Gastrocnemius medialis (tissue), 4 donors: ENCODE measurements around the gene PTPRM. TPM values are rescaled to one million over a fixed set of nuclear protein-coding genes. Genes with fewer than 3 reads are reported as not detected.

Experiments used
- ATAC-seq, 2 donors: fragments of 150-250 bp; one replicate each; pipeline ENCODE4 v1.9.1; 2016
- DNase-seq, 2 donors: peaks; one replicate each; pipeline ENCODE4 v3.0.0-alpha.2; 2019
- H3K27ac ChIP-seq, 4 donors: fragments of 200-600 bp; sonication (generic); 1 replicate in 1 of 4; 2 replicates in 3 of 4; pipeline ENCODE4 v1.5.1; 2016 to 2018; ENCODE audit warnings: mild to moderate bottlenecking in 2 of 4, moderate library complexity in 1 of 4
- H3K27me3 ChIP-seq, 3 donors: fragments of 200-600 bp; sonication (generic) in 2 of 3; 1 replicate in 1 of 3; 2 replicates in 2 of 3; pipeline versions ENCODE4 v1.5.1 to v1.6.0; 2016 to 2019; ENCODE audit warnings: mild to moderate bottlenecking in 1 of 3, moderate library complexity in 1 of 3
- H3K36me3 ChIP-seq, 2 donors: fragments of 200-600 bp; sonication (generic) in 1 of 2; one replicate each; pipeline ENCODE4 v1.5.1; 2017 to 2018
- H3K4me1 ChIP-seq, 2 donors: fragments of 200-600 bp; sonication (generic) in 1 of 2; one replicate each; pipeline ENCODE4 v1.5.1; 2016 to 2017; ENCODE audit warnings: mild to moderate bottlenecking in 2 of 2
- H3K4me3 ChIP-seq, 4 donors: fragments of 200-600 bp; sonication (generic) in 3 of 4; 1 replicate in 1 of 4; 2 replicates in 3 of 4; pipeline ENCODE4 v1.5.1; 2016 to 2019; ENCODE audit warnings: mild to moderate bottlenecking in 2 of 4
- H3K9me3 ChIP-seq, 3 donors: fragments of 200-600 bp; sonication (generic) in 2 of 3; 1 replicate in 1 of 3; 2 replicates in 2 of 3; pipeline ENCODE4 v1.5.1; 2016 to 2019
- POLR2A ChIP-seq, 2 donors: fragments of 450-650 bp; IDR thresholded peaks; one replicate each; pipeline ENCODE4 v1.6.1; 2017; ENCODE audit warnings: antibody characterized with exemption in 2 of 2, mild to moderate bottlenecking in 2 of 2, moderate library complexity in 2 of 2
- in situ Hi-C, 4 donors: fragments of 200-750 bp; cut with MboI; loops; one replicate each; pipeline versions ENCODE4 v1.15.0 to v1.8.0; 2017; ENCODE audit warnings: low sequenced_read_pairs in 4 of 4
- intact Hi-C: fragments of 100-400 bp; cut with DNase I; formaldehyde crosslinking; loops from one replicate; pipeline ENCODE4 v1.15.1; 2023; ENCODE audit warnings: low total_unique reads
- total RNA-seq, 4 donors: library from RNA; depleted of rRNA; stranded (reverse); fragments of >200 nt; gene quantifications; one replicate each; pipeline versions ENCODE4 v1.1.0 to v1.2.3, GENCODE V29; 2016
- TF ChIP-seq, protein P1 (sequence below), 5 experiments: fragments of 450-650 bp in 3 of 5; fragments of 200-600 bp in 2 of 5; sonication (generic) in 2 of 5; IDR thresholded peaks in 4 of 5; conservative IDR thresholded peaks in 1 of 5; 1 replicate in 4 of 5; 2 replicates in 1 of 5; pipeline ENCODE4 v1.5.1; 2016 to 2019; ENCODE audit warnings: antibody characterized with exemption in 5 of 5, mild to moderate bottlenecking in 3 of 5, moderate library complexity in 3 of 5

Gene PTPRM
- total RNA-seq, 4 donors from 2014 or later = 52.6 to 79.3 (median 63.8) TPM

DNA sequence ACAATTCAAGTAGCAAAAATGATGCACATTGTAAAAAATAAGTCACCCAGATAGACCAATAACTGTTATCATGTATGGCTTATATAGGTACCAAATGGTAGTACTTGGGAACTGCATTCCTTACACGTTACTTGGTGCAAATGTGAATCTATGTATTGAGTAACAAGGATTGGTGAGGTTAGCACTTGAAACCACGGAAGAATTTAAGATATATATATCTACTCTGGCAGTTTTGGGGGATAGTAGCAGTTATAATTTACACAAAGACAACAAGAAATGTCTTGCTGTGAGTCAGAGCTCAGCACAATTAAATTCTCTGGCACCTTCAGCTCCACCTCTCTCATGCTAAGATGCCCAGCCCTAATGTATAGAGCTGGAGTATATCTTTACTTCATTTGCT lies 682.7 kb downstream of the PTPRM start:
- H3K27ac ChIP-seq = no peak overlapping the region
- no peaks in the 10 kb centered on the region for H3K4me1 ChIP-seq
- H3K4me3 ChIP-seq = no peak overlapping the region
- H3K27me3 ChIP-seq = no peaks in the 10 kb centered on the region
- H3K9me3 ChIP-seq = no peaks in the 10 kb centered on the region
- DNase-seq (no peak), ATAC-seq (no peak)
- in situ Hi-C loops = loop anchor here in 1 of 4 donors (25.0 kb wide), 1 partner anchor 113 kb away; no protein-coding TSS in a partner anchor
- TF ChIP-seq, protein P1, sequence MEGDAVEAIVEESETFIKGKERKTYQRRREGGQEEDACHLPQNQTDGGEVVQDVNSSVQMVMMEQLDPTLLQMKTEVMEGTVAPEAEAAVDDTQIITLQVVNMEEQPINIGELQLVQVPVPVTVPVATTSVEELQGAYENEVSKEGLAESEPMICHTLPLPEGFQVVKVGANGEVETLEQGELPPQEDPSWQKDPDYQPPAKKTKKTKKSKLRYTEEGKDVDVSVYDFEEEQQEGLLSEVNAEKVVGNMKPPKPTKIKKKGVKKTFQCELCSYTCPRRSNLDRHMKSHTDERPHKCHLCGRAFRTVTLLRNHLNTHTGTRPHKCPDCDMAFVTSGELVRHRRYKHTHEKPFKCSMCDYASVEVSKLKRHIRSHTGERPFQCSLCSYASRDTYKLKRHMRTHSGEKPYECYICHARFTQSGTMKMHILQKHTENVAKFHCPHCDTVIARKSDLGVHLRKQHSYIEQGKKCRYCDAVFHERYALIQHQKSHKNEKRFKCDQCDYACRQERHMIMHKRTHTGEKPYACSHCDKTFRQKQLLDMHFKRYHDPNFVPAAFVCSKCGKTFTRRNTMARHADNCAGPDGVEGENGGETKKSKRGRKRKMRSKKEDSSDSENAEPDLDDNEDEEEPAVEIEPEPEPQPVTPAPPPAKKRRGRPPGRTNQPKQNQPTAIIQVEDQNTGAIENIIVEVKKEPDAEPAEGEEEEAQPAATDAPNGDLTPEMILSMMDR (IDR thresholded peaks at IDR 0.05 in 4 of 5, conservative IDR thresholded peaks at IDR 0.05 in 1 of 5) = no peak
- no peak for TF ChIP-seq POLR2A (IDR thresholded peaks at IDR 0.05)
- intact Hi-C loops = no loop called here
- no peaks in the 10 kb centered on the region for H3K36me3 ChIP-seq

DNA sequence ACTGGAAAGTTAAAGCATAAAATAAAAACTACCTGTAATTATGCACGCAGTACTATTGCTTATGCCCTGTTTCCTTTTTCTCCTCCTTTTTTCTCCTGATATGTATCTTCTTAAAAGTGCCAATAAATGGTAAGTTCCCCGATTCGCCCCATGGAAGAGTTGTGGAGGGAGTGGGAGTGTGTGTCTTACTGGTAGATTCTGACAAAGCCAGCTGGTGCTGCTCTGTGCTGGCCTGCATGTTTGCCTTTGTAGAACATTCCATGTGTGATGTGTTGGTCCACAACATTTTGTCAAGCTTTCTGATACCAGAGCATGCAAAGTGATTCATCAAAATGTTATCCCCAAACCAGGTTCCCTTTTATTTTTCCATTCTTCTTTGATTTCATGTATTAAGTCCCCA lies 685.3 kb downstream of the PTPRM start:
- intact Hi-C loops (no loop called here), in situ Hi-C loops (no loop called here)
- Histone ChIP-seq H3K27me3 (no peaks in the 10 kb centered on the region), H3K4me3 (no peak overlapping the region), H3K9me3 (no peaks in the 10 kb centered on the region), H3K27ac (no peak overlapping the region), H3K36me3 (no peaks in the 10 kb centered on the region), H3K4me1 (no peaks in the 10 kb centered on the region)
- no peak for DNase-seq
- ATAC-seq = no peak
- no peak for TF ChIP-seq POLR2A (IDR thresholded peaks at IDR 0.05)
- TF ChIP-seq, protein P1 (IDR thresholded peaks at IDR 0.05 in 4 of 5, conservative IDR thresholded peaks at IDR 0.05 in 1 of 5) = no peak

DNA sequence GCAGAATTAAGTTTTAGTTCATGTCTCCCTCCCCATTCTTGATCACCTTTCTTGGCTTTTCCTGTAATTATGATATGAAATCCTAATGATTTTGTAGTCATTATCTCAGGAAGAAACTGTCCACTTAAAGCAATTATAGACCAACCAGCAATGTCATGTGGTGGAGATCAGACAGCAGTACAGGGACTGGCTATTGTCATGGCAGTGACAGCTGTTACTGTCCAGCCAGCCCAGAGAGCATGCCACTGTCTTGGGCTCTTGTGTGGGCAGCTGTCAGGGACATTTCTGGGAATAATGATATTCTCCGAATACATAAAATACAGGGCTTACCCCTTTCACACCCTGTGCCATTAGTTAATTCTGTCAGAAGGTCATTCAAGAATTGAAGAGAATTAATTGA lies 686.8 kb downstream of the PTPRM start:
- H3K27me3 ChIP-seq = no peaks in the 10 kb centered on the region
- no peak overlapping the region for H3K4me3 ChIP-seq
- TF ChIP-seq POLR2A (IDR thresholded peaks at IDR 0.05) = no peak
- TF ChIP-seq, protein P1 (IDR thresholded peaks at IDR 0.05 in 4 of 5, conservative IDR thresholded peaks at IDR 0.05 in 1 of 5) = no peak
- no peaks in the 10 kb centered on the region for H3K4me1 ChIP-seq
- no peaks in the 10 kb centered on the region for H3K36me3 ChIP-seq
- intact Hi-C loops = no loop called here
- DNase-seq (no peak), ATAC-seq (no peak)
- in situ Hi-C loops = no loop called here
- H3K27ac ChIP-seq = no peak overlapping the region
- no peaks in the 10 kb centered on the region for H3K9me3 ChIP-seq

DNA sequence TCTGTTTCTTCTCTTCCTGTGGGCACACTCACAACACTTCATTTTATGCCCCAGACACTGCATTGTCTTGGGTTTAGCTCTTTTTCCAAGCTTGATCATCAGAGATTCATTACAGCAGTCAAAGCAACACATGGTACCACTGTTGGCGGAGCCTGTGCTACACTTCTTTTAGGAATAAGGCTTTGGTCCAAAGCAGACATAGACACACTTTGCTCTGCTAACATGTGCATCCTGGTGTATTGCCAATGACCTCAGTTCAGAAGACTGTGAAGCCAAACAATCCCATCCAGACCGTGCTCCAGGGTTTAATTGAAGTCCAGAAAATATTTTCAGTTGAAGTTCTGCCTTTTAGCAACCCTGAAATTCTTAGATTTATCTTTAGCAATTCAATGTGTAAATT lies 687.5 kb downstream of the PTPRM start:
- Histone ChIP-seq H3K4me3 (no peak overlapping the region), H3K9me3 (no peaks in the 10 kb centered on the region), H3K27ac (no peak overlapping the region), H3K27me3 (no peaks in the 10 kb centered on the region), H3K4me1 (no peaks in the 10 kb centered on the region), H3K36me3 (no peaks in the 10 kb centered on the region)
- TF ChIP-seq POLR2A (IDR thresholded peaks at IDR 0.05) = no peak
- TF ChIP-seq, protein P1 (IDR thresholded peaks at IDR 0.05 in 4 of 5, conservative IDR thresholded peaks at IDR 0.05 in 1 of 5) = no peak
- no peak for ATAC-seq
- no peak for DNase-seq
- intact Hi-C loops (no loop called here), in situ Hi-C loops (no loop called here)

DNA sequence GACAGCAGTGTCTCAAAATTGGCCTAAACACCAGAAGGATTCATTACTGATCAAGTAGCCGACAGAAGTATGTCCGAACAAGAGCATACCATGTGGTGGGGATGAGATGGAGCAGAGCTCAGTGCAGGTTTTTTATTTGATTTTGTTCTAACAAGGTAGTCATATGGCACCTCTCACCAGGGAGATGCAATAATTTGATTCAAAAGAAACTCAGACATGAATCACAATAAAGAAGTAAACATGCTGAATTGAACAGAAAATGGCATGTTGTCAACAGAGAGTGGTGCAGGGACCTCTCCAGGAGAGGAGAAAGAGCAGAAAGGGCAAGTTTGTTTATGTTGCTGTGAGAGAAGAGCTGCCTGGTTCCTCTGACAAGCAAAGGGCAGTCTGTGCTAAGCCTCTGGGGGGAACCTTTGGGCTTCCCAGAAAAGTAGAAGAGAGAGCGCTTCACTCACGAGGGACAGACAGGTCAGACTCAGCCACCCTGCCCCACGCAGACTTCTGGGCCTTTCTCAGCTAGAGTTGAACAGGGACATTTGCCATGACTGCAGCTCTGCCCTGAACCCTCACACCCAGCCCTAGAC lies 690.8 kb downstream of the PTPRM start:
- Histone ChIP-seq H3K4me3 (no peak overlapping the region), H3K4me1 (no peaks in the 10 kb centered on the region), H3K27ac (no peak overlapping the region), H3K27me3 (no peaks in the 10 kb centered on the region), H3K36me3 (no peaks in the 10 kb centered on the region), H3K9me3 (no peaks in the 10 kb centered on the region)
- intact Hi-C loops (no loop called here), in situ Hi-C loops (no loop called here)
- TF ChIP-seq, protein P1 (IDR thresholded peaks at IDR 0.05 in 4 of 5, conservative IDR thresholded peaks at IDR 0.05 in 1 of 5) = no peak
- TF ChIP-seq POLR2A (IDR thresholded peaks at IDR 0.05) = no peak
- ATAC-seq (no peak), DNase-seq (no peak)
